Stimulated activated CD4-positive, alpha-beta T cell treated with anti-CD3 and anti-CD28 coated beads, Interleukin-4, amount 100 ng/mL, for 4 hours (primary cell): Measurements from ENCODE around the gene AQP7.
A peak's percentile ranks its signal among the peaks of the same experiment; 100 is the strongest.
"Not testable (repeated sequence)": the region's sequence is repeated elsewhere in the genome, so short reads cannot be mapped to it uniquely, and the experiment has no call there.

ENCODE experiments used
- DNase-seq, 2 experiments: peaks; one replicate each; pipeline ENCODE4 v3.0.0-alpha.2; 2020

Gene AQP7

GRCh38 chr9:33431420-33431819 lies 29.1 kb upstream of the AQP7 start:
- no peak for DNase-seq

GRCh38 chr9:33430942-33431341 lies 28.6 kb upstream of the AQP7 start:
- DNase-seq = no peak

GRCh38 chr9:33429256-33429985 lies 27.1 kb upstream of the AQP7 start:
- DNase-seq = no peak

GRCh38 chr9:33426843-33427293 lies 24.5 kb upstream of the AQP7 start:
- no peak for DNase-seq

- no peak for DNase-seq
These were observed 22.8 kb upstream of the AQP7 start for GRCh38 chr9:33425128-33425533.

GRCh38 chr9:33424492-33424891 lies 22.1 kb upstream of the AQP7 start:
- not testable (repeated sequence) for DNase-seq

- not testable (repeated sequence) for DNase-seq
These were observed 21.7 kb upstream of the AQP7 start for GRCh38 chr9:33424043-33424442.

- DNase-seq = no peak
These were observed 17.4 kb upstream of the AQP7 start for GRCh38 chr9:33419708-33420303.

GRCh38 chr9:33418090-33418489 lies 15.7 kb upstream of the AQP7 start:
- no peak for DNase-seq

- peak in 1 of 2 experiments; percentile 53 for DNase-seq
These were observed 14.6 kb upstream of the AQP7 start for GRCh38 chr9:33416996-33417395.

- DNase-seq = peak; percentile 72 to 79
These were observed 13.2 kb upstream of the AQP7 start for GRCh38 chr9:33415501-33416038.

GRCh38 chr9:33414889-33415500 lies 12.6 kb upstream of the AQP7 start:
- DNase-seq = no peak

- no peak for DNase-seq
These were observed 11.9 kb upstream of the AQP7 start for GRCh38 chr9:33414268-33414667.

GRCh38 chr9:33408087-33408486 lies 5.7 kb upstream of the AQP7 start:
- no peak for DNase-seq

GRCh38 chr9:33407061-33407460 lies 4.7 kb upstream of the AQP7 start:
- DNase-seq = no peak

GRCh38 chr9:33404788-33405362 lies 2.5 kb upstream of the AQP7 start:
- DNase-seq = no peak

- DNase-seq = no peak
These were observed 1.8 kb upstream of the AQP7 start for GRCh38 chr9:33403941-33404787.

- DNase-seq = not testable (repeated sequence)
These were observed 559 bp downstream of the AQP7 start for GRCh38 chr9:33401809-33402208.

- DNase-seq = not testable (repeated sequence)
These were observed 3.3 kb downstream of the AQP7 start for GRCh38 chr9:33399047-33399446.

- DNase-seq = not testable (repeated sequence)
These were observed 4.6 kb downstream of the AQP7 start for GRCh38 chr9:33397801-33398200.

- not testable (repeated sequence) for DNase-seq
These were observed 7.0 kb downstream of the AQP7 start for GRCh38 chr9:33395159-33395879.

GRCh38 chr9:33393986-33394385 lies 8.4 kb downstream of the AQP7 start:
- not testable (repeated sequence) for DNase-seq
